SK-N-SH treated with all-trans-retinoic acid at 6 μM for 48 hours (cell line): ENCODE data around the gene CCDC158.

Experiments used
- ATAC-seq: fragments of 200-7000 bp; cut with Tn5 transposase; 3 replicates; pipeline ENCODE4 v1.9.1; 2020; ENCODE audit warnings: mild to moderate bottlenecking, moderate library complexity
- ARNTL ChIP-seq: fragments of 450-650 bp; formaldehyde crosslinking; IDR thresholded peaks from 2 replicates; pipeline ENCODE4 v1.5.0; 2020; ENCODE audit warnings: low read depth, mild to moderate bottlenecking, moderate library complexity, borderline replicate concordance
- BACH2 ChIP-seq: fragments of 250-450 bp; sonication (Bioruptor Pico); IDR thresholded peaks from 2 replicates; pipeline ENCODE4 v1.9.0; 2021; ENCODE audit warnings: mild to moderate bottlenecking, borderline replicate concordance
- CREB5 ChIP-seq: fragments of 250-450 bp; sonication (Bioruptor Pico); IDR thresholded peaks from 2 replicates; pipeline ENCODE4 v1.5.1; 2020; ENCODE audit warnings: low read depth, mild to moderate bottlenecking, moderate library complexity
- CSDC2 ChIP-seq: fragments of 250-450 bp; sonication (Bioruptor Pico); IDR thresholded peaks from 2 replicates; pipeline ENCODE4 v1.5.0; 2020; ENCODE audit warnings: mild to moderate bottlenecking, moderate library complexity
- ESRRG ChIP-seq: fragments of 250-450 bp; sonication (Bioruptor Pico); IDR thresholded peaks from 2 replicates; pipeline ENCODE4 v1.6.1; 2021; ENCODE audit warnings: mild to moderate bottlenecking
- GLIS3 ChIP-seq: fragments of 250-450 bp; sonication (Bioruptor Pico); IDR thresholded peaks from 2 replicates; pipeline ENCODE4 v1.5.0; 2020; ENCODE audit warnings: mild to moderate bottlenecking, moderate library complexity
- OSR1 ChIP-seq: fragments of 250-450 bp; sonication (Bioruptor Pico); IDR thresholded peaks from 2 replicates; pipeline ENCODE4 v1.8.0; 2022; ENCODE audit warnings: moderate library complexity, mild to moderate bottlenecking, inconsistent platforms
- PATZ1 ChIP-seq: fragments of 250-450 bp; sonication (Bioruptor Pico); IDR thresholded peaks from 2 replicates; pipeline ENCODE4 v1.8.0; 2020; ENCODE audit warnings: mild to moderate bottlenecking, moderate library complexity, borderline replicate concordance
- PPARA ChIP-seq: fragments of 250-450 bp; sonication (Bioruptor Pico); IDR thresholded peaks from 2 replicates; pipeline ENCODE4 v1.5.0; 2020; ENCODE audit warnings: mild to moderate bottlenecking, borderline replicate concordance
- RARB ChIP-seq: fragments of 250-450 bp; sonication (Bioruptor Pico); IDR thresholded peaks from 2 replicates; pipeline ENCODE4 v1.8.0; 2021; ENCODE audit warnings: mild to moderate bottlenecking, moderate library complexity
- SNAI2 ChIP-seq: fragments of 250-450 bp; sonication (Bioruptor Pico); IDR thresholded peaks from 2 replicates; pipeline ENCODE4 v1.5.0; 2020; ENCODE audit warnings: mild to moderate bottlenecking, moderate library complexity
- TCF4 ChIP-seq: fragments of 250-450 bp; sonication (Bioruptor Pico); IDR thresholded peaks from 2 replicates; pipeline ENCODE4 v1.8.0; 2021; ENCODE audit warnings: mild to moderate bottlenecking, moderate library complexity, borderline replicate concordance
- TOX ChIP-seq: fragments of 250-450 bp; sonication (Bioruptor Pico); IDR thresholded peaks from 2 replicates; pipeline ENCODE4 v1.8.0; 2021; ENCODE audit warnings: mild to moderate bottlenecking, moderate library complexity, borderline replicate concordance
- TSHZ2 ChIP-seq: fragments of 250-450 bp; sonication (Bioruptor Pico); IDR thresholded peaks from 2 replicates; pipeline ENCODE4 v1.5.0; 2020; ENCODE audit warnings: mild to moderate bottlenecking, moderate library complexity
- ZFP3 ChIP-seq: fragments of 250-450 bp; sonication (Bioruptor Pico); IDR thresholded peaks from 2 replicates; pipeline ENCODE4 v1.5.0; 2020; ENCODE audit warnings: mild to moderate bottlenecking, moderate library complexity
- ZFP30 ChIP-seq: fragments of 450-650 bp; formaldehyde crosslinking; IDR thresholded peaks from 2 replicates; pipeline ENCODE4 v1.5.0; 2022; ENCODE audit warnings: mild to moderate bottlenecking, moderate library complexity
- ZNF565 ChIP-seq: fragments of 450-650 bp; formaldehyde crosslinking; conservative IDR thresholded peaks from 2 replicates; pipeline ENCODE4 v1.5.0; 2020; ENCODE audit warnings: low read depth, mild to moderate bottlenecking, moderate library complexity
- ZNF70 ChIP-seq: fragments of 450-650 bp; formaldehyde crosslinking; IDR thresholded peaks from 2 replicates; pipeline ENCODE4 v1.5.0; 2020; ENCODE audit warnings: mild to moderate bottlenecking, moderate library complexity
- ZNF8 ChIP-seq: fragments of 450-650 bp; formaldehyde crosslinking; IDR thresholded peaks from 2 replicates; pipeline ENCODE4 v1.5.0; 2020; ENCODE audit warnings: mild to moderate bottlenecking, moderate library complexity
- TF ChIP-seq, protein P1 (sequence below): fragments of 250-450 bp; sonication (Bioruptor Pico); IDR thresholded peaks from 2 replicates; pipeline ENCODE4 v1.8.0; 2021; ENCODE audit warnings: low read depth, mild to moderate bottlenecking, moderate library complexity, borderline replicate concordance
- TF ChIP-seq, protein P2 (sequence below): fragments of 250-450 bp; sonication (Bioruptor Pico); IDR thresholded peaks from 2 replicates; pipeline ENCODE4 v1.5.1; 2021; ENCODE audit warnings: mild to moderate bottlenecking, moderate library complexity

CCDC158 gene

GRCh38 chr4:76271248-76271647 lies 149.7 kb downstream of the CCDC158 start:
- ATAC-seq = no peak
- no peak for TF ChIP-seq ZNF70 (CRISPR knock-in tag)
- TF ChIP-seq PATZ1 (CRISPR knock-in tag) = no peak
- no peak for TF ChIP-seq TCF4 (CRISPR knock-in tag)
- no peak for TF ChIP-seq ZNF565 (CRISPR knock-in tag)
- no peak for TF ChIP-seq BACH2 (CRISPR knock-in tag)
- TF ChIP-seq ZNF8 (CRISPR knock-in tag) = no peak
- no peak for TF ChIP-seq ZFP3 (CRISPR knock-in tag)
- no peak for TF ChIP-seq GLIS3 (CRISPR knock-in tag)
- no peak for TF ChIP-seq SNAI2 (CRISPR knock-in tag)
- TF ChIP-seq ARNTL (CRISPR knock-in tag) = no peak
- no peak for TF ChIP-seq OSR1 (CRISPR knock-in tag)
- TF ChIP-seq TOX (CRISPR knock-in tag) = no peak
- no peak for TF ChIP-seq ESRRG (CRISPR knock-in tag)
- no peak for TF ChIP-seq CREB5 (CRISPR knock-in tag)
- TF ChIP-seq ZFP30 (CRISPR knock-in tag) = no peak
- TF ChIP-seq, protein P1, sequence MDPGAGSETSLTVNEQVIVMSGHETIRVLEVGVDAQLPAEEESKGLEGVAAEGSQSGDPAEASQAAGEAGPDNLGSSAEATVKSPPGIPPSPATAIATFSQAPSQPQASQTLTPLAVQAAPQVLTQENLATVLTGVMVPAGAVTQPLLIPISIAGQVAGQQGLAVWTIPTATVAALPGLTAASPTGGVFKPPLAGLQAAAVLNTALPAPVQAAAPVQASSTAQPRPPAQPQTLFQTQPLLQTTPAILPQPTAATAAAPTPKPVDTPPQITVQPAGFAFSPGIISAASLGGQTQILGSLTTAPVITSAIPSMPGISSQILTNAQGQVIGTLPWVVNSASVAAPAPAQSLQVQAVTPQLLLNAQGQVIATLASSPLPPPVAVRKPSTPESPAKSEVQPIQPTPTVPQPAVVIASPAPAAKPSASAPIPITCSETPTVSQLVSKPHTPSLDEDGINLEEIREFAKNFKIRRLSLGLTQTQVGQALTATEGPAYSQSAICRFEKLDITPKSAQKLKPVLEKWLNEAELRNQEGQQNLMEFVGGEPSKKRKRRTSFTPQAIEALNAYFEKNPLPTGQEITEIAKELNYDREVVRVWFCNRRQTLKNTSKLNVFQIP = no peak
- no peak for TF ChIP-seq PPARA (CRISPR knock-in tag)
- TF ChIP-seq, protein P2, sequence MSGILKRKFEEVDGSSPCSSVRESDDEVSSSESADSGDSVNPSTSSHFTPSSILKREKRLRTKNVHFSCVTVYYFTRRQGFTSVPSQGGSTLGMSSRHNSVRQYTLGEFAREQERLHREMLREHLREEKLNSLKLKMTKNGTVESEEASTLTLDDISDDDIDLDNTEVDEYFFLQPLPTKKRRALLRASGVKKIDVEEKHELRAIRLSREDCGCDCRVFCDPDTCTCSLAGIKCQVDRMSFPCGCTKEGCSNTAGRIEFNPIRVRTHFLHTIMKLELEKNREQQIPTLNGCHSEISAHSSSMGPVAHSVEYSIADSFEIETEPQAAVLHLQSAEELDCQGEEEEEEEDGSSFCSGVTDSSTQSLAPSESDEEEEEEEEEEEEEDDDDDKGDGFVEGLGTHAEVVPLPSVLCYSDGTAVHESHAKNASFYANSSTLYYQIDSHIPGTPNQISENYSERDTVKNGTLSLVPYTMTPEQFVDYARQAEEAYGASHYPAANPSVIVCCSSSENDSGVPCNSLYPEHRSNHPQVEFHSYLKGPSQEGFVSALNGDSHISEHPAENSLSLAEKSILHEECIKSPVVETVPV (CRISPR knock-in tag) = no peak
- no peak for TF ChIP-seq CSDC2 (CRISPR knock-in tag)
- TF ChIP-seq TSHZ2 (CRISPR knock-in tag) = no peak

DNA sequence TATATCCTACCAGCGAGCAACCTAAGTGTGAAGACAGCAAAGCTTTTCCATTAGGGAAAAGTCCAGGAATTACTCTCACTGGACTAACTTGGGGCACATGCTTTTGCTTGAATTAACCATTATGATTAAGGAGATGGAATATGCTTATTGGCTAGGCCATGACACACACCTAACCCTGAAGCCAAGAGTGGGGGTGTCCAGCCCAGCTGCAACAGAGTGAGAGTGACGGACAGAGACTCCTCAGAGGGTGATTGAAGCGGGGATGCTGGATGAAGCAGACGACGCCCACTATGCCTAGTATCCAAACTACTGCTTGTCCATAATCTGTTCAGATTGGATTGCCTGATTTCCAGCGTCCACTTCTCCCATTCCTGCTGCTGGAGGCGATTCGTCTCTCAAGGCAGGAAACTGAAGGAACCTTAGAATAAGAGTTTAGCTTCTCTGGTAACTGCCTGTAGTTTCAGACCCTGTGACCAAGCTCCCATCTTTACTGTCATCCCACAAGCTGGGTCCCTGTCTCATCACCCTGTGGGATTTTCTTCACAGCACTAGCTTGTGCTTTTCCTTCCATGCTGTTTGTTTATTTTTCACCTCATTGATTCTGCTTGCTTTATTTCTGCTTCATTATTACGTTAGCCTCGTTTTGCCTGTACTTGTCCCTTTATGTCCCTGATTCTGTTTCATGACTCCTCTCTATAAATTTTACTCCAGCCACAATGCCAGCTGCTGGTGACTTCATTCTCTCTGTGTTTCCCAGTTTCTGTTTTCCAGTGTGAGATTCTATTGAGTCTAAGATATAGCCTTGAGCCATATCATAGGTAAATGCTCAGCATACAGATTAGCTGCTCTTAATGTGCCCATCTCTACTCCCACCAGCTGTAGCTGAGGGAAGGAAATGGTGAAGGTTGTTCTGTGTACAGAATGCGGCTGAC lies 150.4 kb downstream of the CCDC158 start:
- no peak for TF ChIP-seq ZNF565 (CRISPR knock-in tag)
- TF ChIP-seq ZFP30 (CRISPR knock-in tag) = no peak
- TF ChIP-seq, protein P2 (CRISPR knock-in tag) = no peak
- no peak for TF ChIP-seq ZNF70 (CRISPR knock-in tag)
- no peak for TF ChIP-seq TOX (CRISPR knock-in tag)
- TF ChIP-seq BACH2 (CRISPR knock-in tag) = no peak
- TF ChIP-seq ARNTL (CRISPR knock-in tag) = no peak
- TF ChIP-seq RARB (CRISPR knock-in tag) = no peak
- TF ChIP-seq CSDC2 (CRISPR knock-in tag) = no peak
- no peak for TF ChIP-seq CREB5 (CRISPR knock-in tag)
- ATAC-seq = no peak
